Activated T-cell treated with anti-CD3 and anti-CD28 coated beads for 48 hours (primary cell): ENCODE results near the gene LOXL1.
A peak's percentile ranks its signal among the peaks of the same experiment; 100 is the strongest.

ENCODE experiments used
- DNase-seq: peaks from one replicate; pipeline ENCODE4 v3.0.0-alpha.2; 2020; ENCODE audit warnings: low read depth

LOXL1 gene

DNA sequence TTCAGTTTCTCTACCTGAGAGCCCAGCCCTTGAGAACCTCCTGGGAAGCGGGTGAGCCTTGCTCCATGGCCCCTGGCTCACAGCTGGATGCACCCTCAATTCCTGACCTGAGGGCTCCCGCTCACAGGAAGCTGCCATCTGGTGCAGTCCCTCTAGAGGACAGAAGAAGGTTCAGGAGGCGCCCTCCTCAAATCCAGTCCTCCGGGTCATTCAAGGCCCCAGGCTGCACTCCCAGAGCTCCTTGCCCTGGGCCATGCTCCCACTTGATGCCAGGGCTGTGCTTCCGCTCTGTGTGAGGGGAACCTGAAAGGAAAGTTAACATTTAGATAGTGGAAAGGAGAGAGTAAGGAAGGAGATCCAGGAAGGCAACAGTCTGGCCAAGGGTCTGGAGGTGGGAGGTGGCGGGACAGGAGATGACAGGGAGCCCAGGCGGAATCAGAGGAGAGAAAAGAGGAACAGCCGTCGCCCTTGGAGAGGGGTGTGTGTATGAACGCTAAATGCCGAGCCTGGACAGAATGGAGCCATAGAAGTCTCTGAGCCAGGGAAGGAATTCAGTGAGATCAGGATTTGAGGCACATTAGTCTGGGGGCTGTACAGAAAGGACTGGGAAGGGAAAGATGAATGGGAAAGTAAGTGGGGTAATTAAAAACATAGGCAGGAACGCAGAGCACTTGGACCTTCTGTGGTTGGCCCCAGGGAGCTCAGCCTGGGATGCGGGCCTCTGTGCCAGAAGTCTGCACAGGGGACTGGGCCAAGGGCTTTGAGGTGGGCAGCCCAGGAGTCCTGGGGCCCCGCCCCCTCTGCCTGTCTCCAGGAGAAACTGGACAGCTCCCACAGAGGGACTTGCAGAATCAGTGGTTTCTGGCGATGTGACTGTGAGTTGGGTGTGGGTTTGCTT, 26.8 kb upstream of the LOXL1 start:
- DNase-seq, result no peak

DNA sequence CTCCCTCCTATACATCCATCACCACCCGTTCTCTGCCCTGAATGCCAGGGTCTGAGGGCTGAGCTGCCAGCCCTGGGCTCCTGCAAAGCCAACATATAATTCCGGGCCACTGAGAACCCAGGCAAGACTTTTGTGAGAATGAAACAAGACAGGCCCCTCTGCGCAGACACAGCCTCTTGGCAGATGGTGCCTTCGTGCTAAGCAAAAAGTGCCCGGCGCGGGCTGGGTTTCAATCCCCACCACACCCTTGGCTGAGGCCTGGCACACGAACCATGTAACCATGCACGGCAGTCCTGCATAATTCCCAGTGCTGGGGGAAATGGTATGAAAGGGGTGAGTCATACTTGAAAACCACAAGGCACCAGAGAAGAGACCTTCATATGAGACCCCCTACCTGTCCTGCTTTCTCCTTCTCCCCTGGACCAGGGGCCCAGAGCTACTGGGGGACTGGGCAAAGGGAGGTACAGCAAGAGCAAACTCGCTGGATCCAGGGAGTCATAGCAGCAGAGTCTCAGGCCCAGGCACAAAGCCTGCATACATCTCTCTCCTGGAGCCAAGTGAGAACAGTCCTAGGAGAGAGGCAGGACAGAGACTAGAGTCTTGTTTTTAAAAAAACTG, 26.1 kb upstream of the LOXL1 start:
- DNase-seq, result no peak

DNA sequence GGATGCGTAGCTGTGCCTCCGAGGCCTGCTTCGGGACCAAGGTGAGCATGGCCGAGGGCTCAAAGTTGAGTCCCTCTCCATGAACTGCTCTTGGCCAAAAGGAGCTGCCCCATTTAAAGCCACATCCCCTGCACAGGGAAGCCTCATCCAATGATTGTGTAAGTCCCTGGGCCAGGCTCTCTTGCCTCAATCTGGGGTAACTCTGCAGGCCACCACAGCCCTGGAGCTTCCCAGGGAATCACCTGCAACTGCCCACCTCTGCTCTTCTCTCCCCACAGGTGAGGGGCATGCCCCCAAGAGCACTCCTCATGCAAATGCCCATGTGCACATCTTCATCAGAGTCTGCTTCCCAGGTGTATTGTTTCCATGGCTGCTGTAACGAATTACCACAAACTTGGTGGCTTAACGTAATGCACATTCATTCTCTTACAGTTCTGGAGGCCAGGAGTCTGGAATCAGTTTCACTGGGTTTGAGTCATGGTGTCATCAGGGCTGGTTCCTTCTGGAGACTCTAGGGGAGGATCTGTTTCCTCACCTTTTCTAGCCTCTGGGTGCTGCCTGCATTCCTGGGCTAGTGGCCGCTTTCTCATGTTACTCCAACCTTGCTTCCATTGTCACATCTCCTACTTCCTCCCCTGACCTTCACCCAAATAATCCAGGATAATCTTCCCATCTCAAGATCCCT, 25.0 kb upstream of the LOXL1 start:
- DNase-seq, result no peak

- DNase-seq, result no peak
Observed at GRCh38 chr15:73902121-73903020, 23.9 kb upstream of the LOXL1 start.

- no peak for DNase-seq
Observed at GRCh38 chr15:73904026-73904815, 22.0 kb upstream of the LOXL1 start.

DNA sequence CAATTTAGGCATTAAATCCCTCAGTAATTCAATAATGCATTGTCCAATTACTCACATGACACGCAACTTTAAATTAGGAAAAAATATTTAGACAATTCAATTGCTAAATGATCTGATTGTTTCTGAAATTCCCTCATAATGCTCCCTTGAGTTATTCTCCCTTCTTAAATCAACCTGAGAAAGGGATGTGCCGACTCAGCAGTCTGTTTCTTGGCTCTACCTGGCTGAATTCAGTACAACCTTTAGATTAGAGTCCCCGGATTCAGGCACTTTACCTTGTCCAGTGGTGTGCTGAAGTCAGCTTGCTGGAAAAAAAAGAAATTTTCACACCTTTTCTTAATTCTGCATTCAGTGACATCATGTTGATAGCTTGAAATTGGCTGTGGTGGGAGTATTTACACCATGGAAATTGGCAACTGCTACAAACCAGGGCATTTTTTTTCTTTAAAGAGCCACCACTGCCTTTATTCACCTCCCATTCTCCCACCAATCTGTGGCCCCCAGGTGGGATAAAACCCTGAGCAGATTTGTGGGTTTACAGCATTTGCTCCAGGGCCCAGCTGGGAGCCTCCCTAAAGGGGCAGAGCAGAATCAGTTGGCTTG, 20.9 kb upstream of the LOXL1 start:
- no peak for DNase-seq

DNA sequence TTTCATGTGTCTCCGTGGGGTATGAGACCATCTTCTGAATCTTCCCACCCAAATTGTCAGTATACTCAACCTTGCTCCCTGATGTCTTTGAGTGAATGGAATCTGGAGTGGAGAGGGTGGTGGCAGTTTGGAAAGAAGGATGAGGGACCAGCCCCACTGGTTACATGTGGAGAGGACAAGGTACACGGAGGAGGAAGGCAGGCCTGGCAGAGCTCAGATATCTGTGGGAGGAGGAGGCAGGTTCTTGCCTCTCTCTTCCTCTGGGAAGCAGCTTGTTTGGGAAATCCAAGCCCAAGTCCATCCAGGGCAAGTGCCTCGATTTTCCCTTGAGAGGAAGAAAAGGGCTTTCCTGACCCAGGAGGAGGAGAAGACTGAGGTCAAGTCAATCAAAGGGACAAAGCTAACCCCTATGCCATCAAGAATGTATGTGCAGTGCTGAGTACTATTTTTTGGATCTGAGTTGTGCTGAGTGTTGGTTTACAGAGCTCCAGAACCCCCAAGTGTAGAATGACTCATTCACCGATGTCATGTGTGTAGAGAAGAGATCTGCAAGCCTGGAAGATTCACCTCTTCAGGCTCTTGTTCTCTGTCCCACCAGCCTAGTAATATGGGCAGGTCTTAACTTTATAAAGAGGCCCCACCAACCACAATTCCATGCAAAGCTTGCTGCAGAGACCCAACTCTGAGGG, 19.8 kb upstream of the LOXL1 start:
- no peak for DNase-seq

DNA sequence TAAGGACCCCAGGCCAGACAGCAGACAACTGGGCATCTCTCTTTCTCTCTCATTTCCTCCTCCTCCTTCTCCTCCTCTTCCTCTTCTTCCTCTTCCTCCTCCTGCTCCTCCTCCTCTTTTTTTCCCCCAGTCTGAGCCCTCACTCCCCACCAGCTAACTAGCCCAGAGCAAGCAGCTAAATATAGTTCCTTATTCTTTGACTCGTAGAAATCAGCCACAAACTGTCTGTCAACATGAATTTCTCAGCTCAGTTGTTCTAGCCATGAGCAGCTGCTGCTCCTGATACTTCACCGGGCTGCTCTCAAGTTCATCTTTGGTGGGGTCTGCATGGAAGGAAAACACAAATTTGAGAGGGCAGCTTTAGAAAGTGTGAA, 19.2 kb upstream of the LOXL1 start:
- no peak for DNase-seq

DNA sequence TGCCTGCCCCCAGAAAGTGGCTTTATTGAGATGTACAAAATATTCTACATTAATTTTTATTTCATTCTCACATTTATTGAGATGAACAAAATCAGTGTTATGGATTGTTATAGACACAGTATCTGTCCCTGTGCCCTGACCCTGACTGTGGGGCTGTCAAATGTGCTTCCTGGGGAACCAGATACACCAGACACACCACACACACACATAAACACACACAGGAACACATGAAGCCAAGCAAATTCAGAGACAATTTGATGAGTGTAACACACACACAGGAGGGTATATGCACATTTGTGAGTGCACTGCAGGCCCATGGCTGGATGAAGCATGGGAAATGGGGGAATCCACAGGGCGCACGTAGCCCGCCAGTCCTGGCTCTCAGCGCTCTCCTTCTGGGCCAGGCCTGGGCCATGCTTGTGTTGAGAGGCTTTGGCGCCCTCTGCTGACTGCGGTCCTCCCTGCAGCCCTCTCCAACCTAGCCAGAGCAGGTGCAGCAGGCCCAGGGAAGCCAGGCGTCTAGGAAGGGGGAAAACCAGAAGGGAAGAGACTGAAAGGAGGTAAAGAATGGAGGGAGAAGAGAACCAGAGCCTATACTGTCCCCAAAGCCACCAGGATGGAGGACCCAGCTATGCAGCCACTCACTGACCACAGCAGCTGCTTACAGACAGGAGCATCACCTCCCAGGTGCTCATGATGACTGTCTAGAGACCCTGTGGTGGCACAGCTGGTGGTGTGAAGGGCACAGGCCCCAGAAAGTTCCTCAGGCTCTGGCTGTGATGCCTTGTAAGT, 18.0 kb upstream of the LOXL1 start:
- DNase-seq, result peak; percentile 72

DNA sequence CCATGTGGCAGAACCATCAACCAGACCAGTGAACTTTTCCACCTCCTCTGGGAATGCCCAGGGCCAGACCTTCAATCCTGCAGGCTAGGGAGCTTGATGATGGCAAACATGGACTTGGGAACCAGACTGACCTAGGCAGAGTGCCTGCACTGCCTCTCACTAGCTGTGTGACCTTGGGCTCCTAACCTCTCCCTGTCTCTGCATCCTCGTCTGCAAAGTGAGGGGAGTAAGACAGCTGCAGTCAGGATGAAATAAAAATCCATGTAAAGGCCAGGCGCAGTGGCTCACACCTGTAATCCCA, 17.5 kb upstream of the LOXL1 start:
- no peak for DNase-seq

DNA sequence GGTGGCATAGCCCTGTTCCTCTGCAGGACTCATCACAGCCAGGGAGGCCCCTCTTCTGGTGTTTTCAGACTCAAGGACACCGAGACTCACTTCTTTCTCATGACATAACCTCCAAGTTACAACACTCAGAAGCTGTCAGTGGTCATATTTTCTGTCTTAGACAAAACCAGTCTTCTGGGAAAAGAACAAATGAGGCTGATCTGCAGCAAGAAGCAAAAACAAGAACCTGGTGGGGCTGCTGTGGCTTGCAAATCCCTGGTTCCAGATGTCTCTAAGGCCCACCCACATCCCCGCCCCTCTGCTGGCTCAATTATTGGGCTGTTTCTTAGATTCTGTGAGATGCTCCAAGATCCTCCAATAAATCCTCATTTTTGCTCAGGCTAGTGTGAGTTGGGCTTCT, 16.6 kb upstream of the LOXL1 start:
- no peak for DNase-seq

- DNase-seq, result no peak
Observed at GRCh38 chr15:73910522-73911303, 15.5 kb upstream of the LOXL1 start.

DNA sequence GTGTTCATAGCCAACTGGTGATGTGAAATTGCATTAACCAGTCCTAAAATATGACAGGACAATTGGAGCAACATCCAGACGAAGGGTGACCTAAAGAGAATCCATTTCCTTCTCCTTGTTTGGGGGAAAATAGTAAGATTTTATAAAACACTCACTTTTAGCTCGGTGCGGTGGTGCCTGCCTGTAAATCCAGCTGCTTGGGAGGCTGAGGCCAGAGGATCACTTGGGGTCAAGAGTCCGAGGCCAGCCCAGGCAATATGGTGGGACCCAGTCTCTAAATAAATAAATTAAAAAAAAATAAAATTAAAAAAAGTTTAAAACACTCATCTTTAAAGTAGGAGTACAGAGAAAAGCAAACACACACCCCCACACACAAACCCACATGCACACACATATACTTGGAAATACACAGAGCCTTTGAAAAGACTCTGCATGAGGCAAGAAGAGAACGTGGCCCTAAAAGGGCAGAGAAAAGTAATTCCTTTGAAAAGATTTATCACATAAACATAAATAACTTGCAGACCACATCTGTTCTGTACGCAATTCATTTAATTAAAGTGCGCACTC, 14.1 kb upstream of the LOXL1 start:
- DNase-seq, result no peak

DNA sequence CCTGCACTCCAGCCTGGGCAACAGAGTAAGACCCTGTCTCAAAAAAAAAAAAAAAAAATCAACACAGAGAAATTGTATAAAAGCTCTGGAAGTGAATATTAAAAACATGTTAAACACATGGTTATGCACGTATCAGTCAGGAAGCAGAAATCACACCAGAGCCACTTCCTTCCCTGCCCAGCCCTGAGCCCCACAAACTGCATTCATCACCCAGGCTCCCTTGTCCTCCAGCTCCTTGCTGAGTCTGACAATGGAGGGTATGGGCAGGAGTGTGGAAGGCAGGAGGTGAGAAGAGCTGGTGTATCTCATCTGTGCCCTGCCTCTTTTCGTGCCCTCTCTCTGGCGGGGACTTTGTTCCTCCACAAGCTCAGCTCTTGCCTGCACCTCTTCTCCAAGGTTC, 12.1 kb upstream of the LOXL1 start:
- DNase-seq, result no peak

DNA sequence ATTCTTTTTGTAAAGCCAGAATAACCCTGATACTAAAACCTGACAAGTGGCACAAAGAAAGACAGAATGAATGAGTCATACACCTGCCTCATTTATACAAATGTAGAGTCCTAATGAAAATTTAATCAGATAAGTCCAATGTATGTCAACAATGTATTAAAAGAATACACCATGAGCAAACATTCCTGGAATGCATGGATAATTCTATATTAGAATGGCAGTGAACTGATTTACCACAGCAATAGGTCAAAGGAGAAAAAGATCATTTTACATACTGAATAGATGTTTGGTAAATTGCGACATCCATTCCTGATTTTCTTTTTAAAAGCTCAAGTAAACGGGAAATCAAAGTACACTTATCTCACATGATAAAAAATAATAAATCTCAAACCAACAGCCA, 11.2 kb upstream of the LOXL1 start:
- no peak for DNase-seq

GRCh38 chr15:73918784-73919183, 7.5 kb upstream of the LOXL1 start:
- no peak for DNase-seq

GRCh38 chr15:73919706-73920105, 6.6 kb upstream of the LOXL1 start:
- DNase-seq, result no peak

DNA sequence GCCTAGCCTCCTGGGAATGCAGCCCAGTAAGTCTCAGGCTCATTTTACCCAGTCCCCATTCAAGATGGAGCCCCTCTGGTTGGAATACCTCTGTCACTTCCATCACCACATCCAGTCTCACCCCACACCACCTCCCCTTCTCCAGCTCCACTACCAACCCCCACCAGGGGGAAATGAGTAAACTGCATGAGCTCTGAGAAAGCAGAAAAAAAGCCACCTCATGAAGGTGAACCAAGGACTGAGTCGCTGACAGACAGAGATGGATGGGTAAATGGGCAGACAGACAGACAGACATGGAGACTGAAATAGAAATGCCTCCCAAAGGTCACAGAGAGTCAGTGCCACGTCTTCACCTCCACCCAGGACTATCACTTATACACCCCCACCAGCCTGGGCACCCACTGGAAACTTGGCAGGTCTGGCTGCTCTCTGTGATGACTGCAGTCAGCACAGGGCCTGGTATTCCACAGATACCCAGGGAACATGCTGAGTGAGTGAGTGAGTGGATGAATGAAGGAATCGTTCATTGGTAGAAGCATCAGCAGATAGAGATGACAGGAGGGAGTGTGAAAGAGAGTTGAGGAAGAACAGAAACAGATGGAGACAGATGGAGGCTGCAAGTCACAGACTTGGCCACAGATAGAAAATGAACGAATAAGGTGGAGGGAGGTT, 4.9 kb upstream of the LOXL1 start:
- no peak for DNase-seq
